HepG2 (cell line): ENCODE measurements around the gene POLE4. TPM values are rescaled to one million over a fixed set of nuclear protein-coding genes. Genes with fewer than 3 reads are reported as not detected.

Experiments
- ATAC-seq: fragments of 200-7000 bp; cut with Tn5 transposase; 3 replicates; pipeline ENCODE4 v1.9.1; 2020; ENCODE audit warnings: mild to moderate bottlenecking, moderate library complexity
- BruUV-seq: library from RNA; stranded (reverse); fragments of 400-500 nt; replicated peaks from 2 replicates; lab custom pipeline; 2021; lab: Mats Ljungman, UMichigan
- CTCF ChIA-PET: fragments of 300-600 bp; formaldehyde crosslinking; extraction: SDS; loops from one replicate; lab custom pipeline; 2021; ENCODE audit warnings: low total read pairs, inconsistent platforms, low intra/inter-chr PET ratio; lab: Yijun Ruan, JAX
- POLR2A ChIA-PET: fragments of 350-600 bp; sonication (Branson Sonifier 250); formaldehyde crosslinking; loops from one replicate; lab custom pipeline; 2020; ENCODE audit warnings: antibody characterized with exemption, inconsistent platforms; lab: Yijun Ruan, JAX
- DNase-seq: peaks from one replicate; pipeline ENCODE4 v3.0.0-alpha.2; 2015; ENCODE audit warnings: low spot score
- FAIRE-seq: peaks from 3 replicates; lab custom pipeline; 2011; peaks lifted over from hg19 to GRCh38; lab: Jason Lieb, UNC
- H2AFZ ChIP-seq: one replicate; pipeline ENCODE4 v1.6.1; 2011; ENCODE audit warnings: low read length, inconsistent platforms
- H3K27ac ChIP-seq: fragments of 300-600 bp; 3 replicates; pipeline ENCODE4 v1.8.0; 2011; ENCODE audit warnings: mixed run types, mild to moderate bottlenecking, mixed read lengths, low read length, inconsistent platforms; ENCODE audit not compliant: insufficient read depth; ENCODE audit errors: extremely low read length
- H3K27me3 ChIP-seq, 2 experiments: fragments of 200-600 bp in 1 of 2; 2 replicates in 1 of 2; 3 replicates in 1 of 2; pipeline versions ENCODE4 v1.6.0 to v1.8.0; 2011; ENCODE audit warnings: low read length in 2 of 2, mild to moderate bottlenecking in 2 of 2, moderate library complexity in 2 of 2, inconsistent platforms in 1 of 2; ENCODE audit not compliant: insufficient read depth in 2 of 2, control insufficient read depth in 1 of 2
- H3K36me3 ChIP-seq, 2 experiments: fragments of 200-600 bp in 1 of 2; replicated peaks in 1 of 2; 2 replicates in 1 of 2; 3 replicates in 1 of 2; pipeline versions ENCODE4 v1.5.1 to v1.8.0; 2011; ENCODE audit warnings: low read length in 2 of 2, inconsistent platforms in 1 of 2; ENCODE audit not compliant: insufficient read depth in 2 of 2, control insufficient read depth in 1 of 2
- H3K4me1 ChIP-seq: 2 replicates; pipeline ENCODE4 v1.5.1; 2012; ENCODE audit warnings: low read length, inconsistent platforms; ENCODE audit not compliant: insufficient read depth
- H3K4me2 ChIP-seq: 2 replicates; pipeline ENCODE4 v1.6.0; 2011; ENCODE audit warnings: low read depth, low read length, inconsistent platforms
- H3K4me3 ChIP-seq, 3 experiments: fragments of 200-600 bp in 1 of 3; sonication (generic), shearing (Covaris generic) in 1 of 3; replicated peaks in 1 of 3; 2 replicates each; pipeline ENCODE4 v1.5.1; 2011 to 2016; ENCODE audit warnings: low read length in 3 of 3, inconsistent platforms in 2 of 3, low read depth in 2 of 3, mild to moderate bottlenecking in 2 of 3, control low read depth in 1 of 3, mixed read lengths in 1 of 3; ENCODE audit not compliant: insufficient read depth in 1 of 3
- H3K79me2 ChIP-seq: one replicate; pipeline ENCODE4 v1.6.1; 2011; ENCODE audit warnings: low read length, inconsistent platforms; ENCODE audit not compliant: insufficient read depth
- H3K9ac ChIP-seq: 2 replicates; pipeline ENCODE4 v1.6.0; 2011; ENCODE audit warnings: mild to moderate bottlenecking, low read depth, low read length, inconsistent platforms; ENCODE audit not compliant: insufficient read depth
- H3K9me3 ChIP-seq: 2 replicates; pipeline ENCODE4 v1.5.1; 2012; ENCODE audit warnings: mild to moderate bottlenecking, low read length
- H4K20me1 ChIP-seq: 2 replicates; pipeline ENCODE4 v1.6.0; 2011; ENCODE audit warnings: inconsistent platforms, mild to moderate bottlenecking, low read length, moderate library complexity; ENCODE audit not compliant: insufficient read depth
- AHR ChIP-seq: IDR thresholded peaks from 2 replicates; pipeline ENCODE4 v1.6.1; 2018; ENCODE audit warnings: missing genetic modification reagents, missing compliant biosample characterization
- CREM ChIP-seq, 2 experiments: sonication (generic) in 1 of 2; formaldehyde crosslinking in 1 of 2; IDR thresholded peaks; 2 replicates each; pipeline versions ENCODE4 v1.4.0 to v1.6.1; 2016 to 2020; ENCODE audit warnings: antibody characterized with exemption in 1 of 2, mild to moderate bottlenecking in 1 of 2, missing genetic modification reagents in 1 of 2
- DDIT3 ChIP-seq: sonication (generic); formaldehyde crosslinking; IDR thresholded peaks from 2 replicates; pipeline ENCODE4 v1.4.0; 2020; ENCODE audit warnings: mild to moderate bottlenecking, missing genetic modification reagents
- E2F5 ChIP-seq: sonication (generic); formaldehyde crosslinking; conservative IDR thresholded peaks from 2 replicates; pipeline ENCODE4 v1.4.0; 2020; ENCODE audit warnings: missing genetic modification reagents
- GATA4 ChIP-seq: sonication (generic); IDR thresholded peaks from 2 replicates; pipeline ENCODE4 v1.6.1; 2016; ENCODE audit warnings: antibody characterized with exemption, low read depth, borderline replicate concordance
- PHB2 ChIP-seq: fragments of 450-650 bp; IDR thresholded peaks from 2 replicates; pipeline ENCODE4 v1.6.1; 2018; ENCODE audit not compliant: partially characterized antibody
- PRDM10 ChIP-seq: sonication (generic); formaldehyde crosslinking; IDR thresholded peaks from 2 replicates; pipeline ENCODE4 v1.4.0; 2020; ENCODE audit warnings: low read depth, missing genetic modification reagents
- RARG ChIP-seq: sonication (generic); formaldehyde crosslinking; IDR thresholded peaks from 2 replicates; pipeline ENCODE4 v1.4.0; 2020; ENCODE audit warnings: low read depth, mild to moderate bottlenecking, missing genetic modification reagents
- TCF7 ChIP-seq: sonication (generic); IDR thresholded peaks from 2 replicates; pipeline ENCODE4 v1.6.1; 2016; ENCODE audit warnings: antibody characterized with exemption, low read depth
- TRAFD1 ChIP-seq: sonication (generic); formaldehyde crosslinking; IDR thresholded peaks from 2 replicates; pipeline ENCODE4 v1.5.1; 2020; ENCODE audit warnings: missing genetic modification reagents, mild to moderate bottlenecking, borderline replicate concordance
- ZBTB38 ChIP-seq: sonication (generic); formaldehyde crosslinking; IDR thresholded peaks from 2 replicates; pipeline ENCODE4 v1.5.1; 2020; ENCODE audit warnings: mild to moderate bottlenecking, missing genetic modification reagents
- ZFY ChIP-seq: sonication (generic); formaldehyde crosslinking; IDR thresholded peaks from 2 replicates; pipeline ENCODE4 v1.4.0; 2020; ENCODE audit warnings: missing genetic modification reagents
- ZNF451 ChIP-seq: sonication (generic); formaldehyde crosslinking; IDR thresholded peaks from 2 replicates; pipeline ENCODE4 v1.5.0; 2020; ENCODE audit warnings: mild to moderate bottlenecking, missing genetic modification reagents
- ZNF713 ChIP-seq: sonication (generic); formaldehyde crosslinking; IDR thresholded peaks from 2 replicates; pipeline ENCODE4 v1.4.0; 2020; ENCODE audit warnings: mild to moderate bottlenecking, missing genetic modification reagents
- ZSCAN9 ChIP-seq: IDR thresholded peaks from 2 replicates; pipeline ENCODE4 v1.6.1; 2016; ENCODE audit warnings: borderline replicate concordance
- WGBS: methylation state at CpG from one replicate; pipeline ENCODE4 v1.1.6; 2017; ENCODE audit warnings: low lambda C conversion rate; 5-methylcytosine and 5-hydroxymethylcytosine counted together
- in situ Hi-C: cut with HindIII; loops from 2 replicates; pipeline ENCODE4 v1.10.0; 2017; ENCODE audit warnings: low pct_unique_long_range_greater_than_20kb; ENCODE audit not compliant: extremely low pct_ligation_motif_present
- intact Hi-C: fragments of 100-400 bp; cut with micrococcal nuclease; formaldehyde crosslinking; loops from one replicate; pipeline ENCODE4 v1.10.0; 2022; ENCODE audit not compliant: unreplicated experiment
- polyA plus RNA-seq, 8 experiments: library from polyadenylated mRNA; depleted of rRNA in 3 of 8; stranded (reverse) in 7 of 8; unstranded in 1 of 8; fragments of >200 nt; fragmentation: Illumina TruSeq in 4 of 8; extraction: Trizol in 4 of 8; gene quantifications; 2 replicates each; pipeline versions ENCODE4 v1.2.1 to v1.2.3, GENCODE V29; 2011 to 2016; ENCODE audit warnings: low read depth in 4 of 8, missing spikeins in 1 of 8, mixed read lengths in 1 of 8; ENCODE audit not compliant: insufficient read depth in 1 of 8
- total RNA-seq, 5 experiments: library from RNA; depleted of rRNA; stranded (reverse); fragments of >200 nt; fragmentation: Illumina TruSeq; extraction: Trizol; gene quantifications; 2 replicates each; pipeline ENCODE4 v1.2.3, GENCODE V29; 2016; ENCODE audit warnings: low read depth in 1 of 5

POLE4 gene
- total and polyA plus RNA-seq, 2 of the 13 experiments (the other 11 are each of a cell fraction or from before 2014, with no cell fraction given): 106 to 116 TPM

- TF ChIP-seq PRDM10: no peak
- peak; percentile 99 for TF ChIP-seq GATA4
- TF ChIP-seq ZSCAN9: no peak; the same call in 1 of the 2 replicates
- TF ChIP-seq TCF7: peak; percentile 99
- peak; percentile 97 for TF ChIP-seq CREM (IDR thresholded peaks at IDR 0.05)
- TF ChIP-seq CREM (CRISPR knock-in tag; IDR thresholded peaks at IDR 0.05): no peak
These were observed 18.3 kb upstream of the POLE4 start (continued) for GRCh38 chr2:74939919-74940812.

- Histone ChIP-seq H4K20me1 (no peaks in the 10 kb centered on the region), H2AFZ (no peak overlapping the region), H3K27ac (peak overlapping the region; percentile 81), H3K9me3 (no peaks in the 10 kb centered on the region), H3K79me2 (peaks cover 13% of the 10 kb centered on the region), H3K9ac (no peak overlapping the region), H3K36me3 (0 out of 5 replicates have a peak, but pooled peaks cover 0 to 1% of the 10 kb centered on the region in 2 experiments), H3K4me2 (peak overlapping the region; percentile 79), H3K27me3 (no peaks in the 10 kb centered on the region), H3K4me3 (no peak overlapping the region; a peak in 1 of 6 replicates), H3K4me1 (peaks cover 65% of the 10 kb centered on the region)
- DNase-seq: no peak
- in situ Hi-C loops (no loop called here), intact Hi-C loops (loop anchor here (2.0 kb wide), 1 partner anchor 18 kb away; the partner anchor contains the start of gene POLE4)
- ChIA-PET CTCF (no interaction called here), POLR2A (no interaction called here)
- 39% methylated on average over 1 of the region's 3 CpGs for WGBS
- no peak for ATAC-seq
- no TSS peak for BruUV-seq
- no peak for FAIRE-seq
- TF ChIP-seq DDIT3 (CRISPR knock-in tag) (no peak), E2F5 (CRISPR knock-in tag) (no peak), ZNF713 (no peak), ZNF451 (no peak), PHB2 (no peak), AHR (no peak), ZFY (CRISPR knock-in tag) (no peak), ZBTB38 (CRISPR knock-in tag) (peak; percentile 94), TRAFD1 (CRISPR knock-in tag) (0 out of 2 replicates have a peak, but pooled peaks have one; percentile 46), RARG (no peak)
These were observed 17.2 kb upstream of the POLE4 start for GRCh38 chr2:74941284-74941683.
